ENCODE data around the gene STK24. TPM values are rescaled to one million over a fixed set of nuclear protein-coding genes. Genes with fewer than 3 reads are reported as not detected.
A peak's percentile ranks its signal among the peaks of the same experiment; 100 is the strongest.

STK24 gene
- total RNA-seq, 2 donors from 2014 or later = 115 to 125 TPM

- TF ChIP-seq, protein P1, sequence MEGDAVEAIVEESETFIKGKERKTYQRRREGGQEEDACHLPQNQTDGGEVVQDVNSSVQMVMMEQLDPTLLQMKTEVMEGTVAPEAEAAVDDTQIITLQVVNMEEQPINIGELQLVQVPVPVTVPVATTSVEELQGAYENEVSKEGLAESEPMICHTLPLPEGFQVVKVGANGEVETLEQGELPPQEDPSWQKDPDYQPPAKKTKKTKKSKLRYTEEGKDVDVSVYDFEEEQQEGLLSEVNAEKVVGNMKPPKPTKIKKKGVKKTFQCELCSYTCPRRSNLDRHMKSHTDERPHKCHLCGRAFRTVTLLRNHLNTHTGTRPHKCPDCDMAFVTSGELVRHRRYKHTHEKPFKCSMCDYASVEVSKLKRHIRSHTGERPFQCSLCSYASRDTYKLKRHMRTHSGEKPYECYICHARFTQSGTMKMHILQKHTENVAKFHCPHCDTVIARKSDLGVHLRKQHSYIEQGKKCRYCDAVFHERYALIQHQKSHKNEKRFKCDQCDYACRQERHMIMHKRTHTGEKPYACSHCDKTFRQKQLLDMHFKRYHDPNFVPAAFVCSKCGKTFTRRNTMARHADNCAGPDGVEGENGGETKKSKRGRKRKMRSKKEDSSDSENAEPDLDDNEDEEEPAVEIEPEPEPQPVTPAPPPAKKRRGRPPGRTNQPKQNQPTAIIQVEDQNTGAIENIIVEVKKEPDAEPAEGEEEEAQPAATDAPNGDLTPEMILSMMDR (conservative IDR thresholded peaks at IDR 0.05) = no peak
- Mint-ChIP-seq H3K27ac (no peak overlapping the region), H3K36me3 (ENCODE audit: low read depth) (peaks cover 87% of the 10 kb centered on the region), H3K4me1 (peaks cover 8% of the 10 kb centered on the region), H3K27me3 (ENCODE audit: insufficient read depth) (no peaks in the 10 kb centered on the region), H3K9me3 (no peaks in the 10 kb centered on the region), H3K4me3 (no peak overlapping the region)
- Histone ChIP-seq H3K36me3 (ENCODE audit: control insufficient read depth, insufficient read depth, low read length) (peaks cover 96% of the 10 kb centered on the region), H3K9ac (ENCODE audit: extremely low read depth, low read length, poor library complexity, severe bottlenecking) (no peak overlapping the region), H3K27ac (ENCODE audit: low read depth, low read length) (no peak overlapping the region), H3K4me1 (ENCODE audit: control insufficient read depth, insufficient read depth, low read length) (no peaks in the 10 kb centered on the region), H3K4me3 (ENCODE audit: low read length) (no peak overlapping the region), H3K9me3 (ENCODE audit: control insufficient read depth, low read length) (no peaks in the 10 kb centered on the region), H3K27me3 (ENCODE audit: control insufficient read depth, insufficient read depth, low read length, poor library complexity, severe bottlenecking) (no peaks in the 10 kb centered on the region)
- DNase-seq = no peak
- 94 to 95% methylated on average over 14 to 16 of the region's 16 CpGs for WGBS, 2 experiments (ENCODE audit: insufficient coverage in 1 of 2, insufficient read length in 1 of 2)
These were observed 165.2 kb downstream of the STK24 start for GRCh38 chr13:98411617-98412265.

DNA sequence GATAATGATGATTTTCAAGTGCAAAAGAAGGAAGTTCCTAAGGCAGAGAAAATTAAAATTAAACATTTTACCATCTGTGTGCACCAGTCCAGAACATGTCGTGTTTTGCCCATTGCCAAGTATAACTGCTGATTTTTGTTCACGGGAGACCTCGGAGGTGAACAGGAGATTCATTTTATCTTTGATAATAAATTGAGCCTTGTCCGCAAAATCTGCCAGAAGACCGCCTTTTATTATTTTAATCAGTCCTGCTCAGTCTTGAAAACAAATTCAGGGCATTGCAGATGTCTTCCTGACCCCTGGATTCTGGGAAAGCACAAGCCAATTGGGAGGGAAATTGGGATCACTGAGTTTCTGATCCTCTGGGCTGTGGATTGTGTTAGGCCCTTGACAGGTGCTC lies 165.9 kb downstream of the STK24 start:
- Mint-ChIP-seq H3K4me3 (no peak overlapping the region), H3K9me3 (no peaks in the 10 kb centered on the region), H3K27me3 (ENCODE audit: insufficient read depth) (no peaks in the 10 kb centered on the region), H3K4me1 (peaks cover 5% of the 10 kb centered on the region), H3K36me3 (ENCODE audit: low read depth) (peaks cover 86% of the 10 kb centered on the region), H3K27ac (peak overlapping the region; percentile 60)
- TF ChIP-seq, protein P1 (conservative IDR thresholded peaks at IDR 0.05) = no peak
- H3K27ac ChIP-seq (ENCODE audit: low read depth, low read length) = no peak overlapping the region
- no peak overlapping the region for H3K4me3 ChIP-seq (ENCODE audit: low read length)
- H3K36me3 ChIP-seq (ENCODE audit: control insufficient read depth, insufficient read depth, low read length) = peaks cover 96% of the 10 kb centered on the region
- no peaks in the 10 kb centered on the region for H3K9me3 ChIP-seq (ENCODE audit: control insufficient read depth, low read length)
- H3K27me3 ChIP-seq (ENCODE audit: control insufficient read depth, insufficient read depth, low read length, poor library complexity, severe bottlenecking) = no peaks in the 10 kb centered on the region
- 95 to 98% methylated on average over 5 of the region's 5 CpGs for WGBS, 2 experiments (ENCODE audit: insufficient coverage in 1 of 2, insufficient read length in 1 of 2)
- H3K4me1 ChIP-seq (ENCODE audit: control insufficient read depth, insufficient read depth, low read length) = no peaks in the 10 kb centered on the region
- no peak overlapping the region for H3K9ac ChIP-seq (ENCODE audit: extremely low read depth, low read length, poor library complexity, severe bottlenecking)
- DNase-seq = no peak

- 97 to 98% methylated on average over 10 to 11 of the region's 11 CpGs for WGBS, 2 experiments (ENCODE audit: insufficient coverage in 1 of 2, insufficient read length in 1 of 2)
- Histone ChIP-seq H3K9ac (ENCODE audit: extremely low read depth, low read length, poor library complexity, severe bottlenecking) (no peak overlapping the region), H3K27ac (ENCODE audit: low read depth, low read length) (no peak overlapping the region), H3K4me1 (ENCODE audit: control insufficient read depth, insufficient read depth, low read length) (no peaks in the 10 kb centered on the region), H3K27me3 (ENCODE audit: control insufficient read depth, insufficient read depth, low read length, poor library complexity, severe bottlenecking) (no peaks in the 10 kb centered on the region), H3K36me3 (ENCODE audit: control insufficient read depth, insufficient read depth, low read length) (peaks cover 96% of the 10 kb centered on the region), H3K9me3 (ENCODE audit: control insufficient read depth, low read length) (no peaks in the 10 kb centered on the region), H3K4me3 (ENCODE audit: low read length) (no peak overlapping the region)
- no peak overlapping the region for H3K4me3 Mint-ChIP-seq
- no peaks in the 10 kb centered on the region for H3K27me3 Mint-ChIP-seq (ENCODE audit: insufficient read depth)
- no peak overlapping the region for H3K27ac Mint-ChIP-seq
- TF ChIP-seq, protein P1 (conservative IDR thresholded peaks at IDR 0.05) = no peak
- peaks cover 2% of the 10 kb centered on the region for H3K4me1 Mint-ChIP-seq
- H3K36me3 Mint-ChIP-seq (ENCODE audit: low read depth) = peaks cover 82% of the 10 kb centered on the region
- H3K9me3 Mint-ChIP-seq = no peaks in the 10 kb centered on the region
- no peak for DNase-seq
These were observed 166.3 kb downstream of the STK24 start for GRCh38 chr13:98410612-98411011.

Data from endodermal cell (in vitro differentiated cells).